ENCODE measurements around the gene SMIM44. TPM values are rescaled to one million over a fixed set of nuclear protein-coding genes. Genes with fewer than 3 reads are reported as not detected.

SMIM44 gene
- polyA plus RNA-seq, 1 experiment, result not detected

- H3K27me3 ChIP-seq (ENCODE audit: control insufficient read depth, insufficient read depth, low read length), result no peaks in the 10 kb centered on the region
- no peak overlapping the region for H3K27ac ChIP-seq (ENCODE audit: low read depth, low read length)
- ChIA-PET CTCF (interaction anchor here (0.5 to 1.4 kb wide), 2 partner anchors 26 to 144 kb away, joined by 3 to 8 read pairs; no protein-coding TSS in a partner anchor), POLR2A (interaction anchor here (0.6 kb wide), 1 partner anchor 17 kb away, joined by 5 read pairs; no protein-coding TSS in a partner anchor)
- H3K4me3 ChIP-seq (ENCODE audit: low read depth, low read length), result no peak overlapping the region
- TF ChIP-seq CTCF (IDR thresholded peaks at IDR 0.05; ENCODE audit: low read depth, low read length), result no peak
- peaks cover 6% of the 10 kb centered on the region for H3K9me3 ChIP-seq (ENCODE audit: control insufficient read depth, insufficient read depth, low read length)
- no peak for DNase-seq (ENCODE audit: low read depth, low spot score)
Observed at GRCh38 chr19:3468211-3468610, 15.0 kb downstream of the SMIM44 start.

GRCh38 chr19:3467437-3468198 lies 15.6 kb downstream of the SMIM44 start:
- ChIA-PET POLR2A (interaction anchor here (0.6 kb wide), 1 partner anchor 17 kb away, joined by 5 read pairs; no protein-coding TSS in a partner anchor), CTCF (no interaction called here)
- H3K27me3 ChIP-seq (ENCODE audit: control insufficient read depth, insufficient read depth, low read length), result no peaks in the 10 kb centered on the region
- H3K27ac ChIP-seq (ENCODE audit: low read depth, low read length), result no peak overlapping the region
- H3K9me3 ChIP-seq (ENCODE audit: control insufficient read depth, insufficient read depth, low read length), result peaks cover 6% of the 10 kb centered on the region
- DNase-seq (ENCODE audit: low read depth, low spot score), result no peak
- no peak for TF ChIP-seq CTCF (IDR thresholded peaks at IDR 0.05; ENCODE audit: low read depth, low read length)
- H3K4me3 ChIP-seq (ENCODE audit: low read depth, low read length), result no peak overlapping the region

GRCh38 chr19:3466635-3467034 lies 16.6 kb downstream of the SMIM44 start:
- H3K9me3 ChIP-seq (ENCODE audit: control insufficient read depth, insufficient read depth, low read length), result peaks cover 6% of the 10 kb centered on the region
- CTCF ChIA-PET, result interaction anchor here (0.6 kb wide), 2 partner anchors 139 to 166 kb away, joined by 4 to 5 read pairs; no protein-coding TSS in a partner anchor
- H3K27ac ChIP-seq (ENCODE audit: low read depth, low read length), result no peak overlapping the region
- POLR2A ChIA-PET, result no interaction called here
- no peak for TF ChIP-seq CTCF (IDR thresholded peaks at IDR 0.05; ENCODE audit: low read depth, low read length)
- no peak for DNase-seq (ENCODE audit: low read depth, low spot score)
- H3K4me3 ChIP-seq (ENCODE audit: low read depth, low read length), result no peak overlapping the region
- H3K27me3 ChIP-seq (ENCODE audit: control insufficient read depth, insufficient read depth, low read length), result no peaks in the 10 kb centered on the region

- Histone ChIP-seq H3K4me3 (ENCODE audit: low read depth, low read length) (no peak overlapping the region), H3K9me3 (ENCODE audit: control insufficient read depth, insufficient read depth, low read length) (peaks cover 6% of the 10 kb centered on the region), H3K27ac (ENCODE audit: low read depth, low read length) (peak overlapping the region; percentile 47), H3K27me3 (ENCODE audit: control insufficient read depth, insufficient read depth, low read length) (no peaks in the 10 kb centered on the region)
- DNase-seq (ENCODE audit: low read depth, low spot score), result no peak
- no peak for TF ChIP-seq CTCF (IDR thresholded peaks at IDR 0.05; ENCODE audit: low read depth, low read length)
- ChIA-PET CTCF (no interaction called here), POLR2A (no interaction called here)
Observed at GRCh38 chr19:3465552-3465951, 17.7 kb downstream of the SMIM44 start.

GRCh38 chr19:3464587-3465235 lies 18.5 kb downstream of the SMIM44 start:
- DNase-seq (ENCODE audit: low read depth, low spot score), result no peak
- Histone ChIP-seq H3K27ac (ENCODE audit: low read depth, low read length) (no peak overlapping the region), H3K9me3 (ENCODE audit: control insufficient read depth, insufficient read depth, low read length) (peaks cover 6% of the 10 kb centered on the region), H3K4me3 (ENCODE audit: low read depth, low read length) (no peak overlapping the region), H3K27me3 (ENCODE audit: control insufficient read depth, insufficient read depth, low read length) (no peaks in the 10 kb centered on the region)
- POLR2A ChIA-PET, result interaction anchor here (0.6 to 0.7 kb wide), 2 partner anchors 14 to 15 kb away, joined by 3 to 7 read pairs; no protein-coding TSS in a partner anchor
- no peak for TF ChIP-seq CTCF (IDR thresholded peaks at IDR 0.05; ENCODE audit: low read depth, low read length)
- CTCF ChIA-PET, result interaction anchor here (0.6 to 1.1 kb wide), 4 partner anchors 8 to 254 kb away, joined by 3 to 9 read pairs (median 4); no protein-coding TSS in a partner anchor
